Measurements from ENCODE around the gene LRRC40.
"Not testable (repeated sequence)": the region's sequence is repeated elsewhere in the genome, so short reads cannot be mapped to it uniquely, and the experiment has no call there.

Gene LRRC40

DNA sequence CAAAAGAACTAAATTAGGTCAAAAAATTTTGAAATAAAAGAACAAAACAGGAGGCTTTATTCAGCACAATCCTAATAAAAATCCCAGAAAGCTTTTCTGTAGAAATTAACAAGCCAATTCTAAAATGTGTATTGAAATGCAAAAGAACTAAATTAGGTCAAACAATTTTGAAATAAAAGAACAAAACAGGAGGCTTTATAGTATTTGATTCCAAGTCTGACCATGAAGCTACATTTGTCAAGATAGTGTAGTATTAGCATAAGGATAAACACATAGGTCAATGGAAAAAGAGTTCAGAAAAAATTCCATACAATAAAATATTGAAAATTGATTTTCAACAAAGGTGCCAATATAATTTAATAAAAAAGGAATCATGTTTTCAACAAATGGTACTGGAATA, 10.8 kb downstream of the LRRC40 start:
- H3K4me3 ChIP-seq (ENCODE audit: control insufficient read depth, low read depth, low read length): no peak overlapping the region
- no peak for DNase-seq (ENCODE audit: low read depth)
- TF ChIP-seq, protein P1, sequence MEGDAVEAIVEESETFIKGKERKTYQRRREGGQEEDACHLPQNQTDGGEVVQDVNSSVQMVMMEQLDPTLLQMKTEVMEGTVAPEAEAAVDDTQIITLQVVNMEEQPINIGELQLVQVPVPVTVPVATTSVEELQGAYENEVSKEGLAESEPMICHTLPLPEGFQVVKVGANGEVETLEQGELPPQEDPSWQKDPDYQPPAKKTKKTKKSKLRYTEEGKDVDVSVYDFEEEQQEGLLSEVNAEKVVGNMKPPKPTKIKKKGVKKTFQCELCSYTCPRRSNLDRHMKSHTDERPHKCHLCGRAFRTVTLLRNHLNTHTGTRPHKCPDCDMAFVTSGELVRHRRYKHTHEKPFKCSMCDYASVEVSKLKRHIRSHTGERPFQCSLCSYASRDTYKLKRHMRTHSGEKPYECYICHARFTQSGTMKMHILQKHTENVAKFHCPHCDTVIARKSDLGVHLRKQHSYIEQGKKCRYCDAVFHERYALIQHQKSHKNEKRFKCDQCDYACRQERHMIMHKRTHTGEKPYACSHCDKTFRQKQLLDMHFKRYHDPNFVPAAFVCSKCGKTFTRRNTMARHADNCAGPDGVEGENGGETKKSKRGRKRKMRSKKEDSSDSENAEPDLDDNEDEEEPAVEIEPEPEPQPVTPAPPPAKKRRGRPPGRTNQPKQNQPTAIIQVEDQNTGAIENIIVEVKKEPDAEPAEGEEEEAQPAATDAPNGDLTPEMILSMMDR (IDR thresholded peaks at IDR 0.05; ENCODE audit: control insufficient read depth, insufficient read depth, low read depth, low read length, missing control alignments): no peak

DNA sequence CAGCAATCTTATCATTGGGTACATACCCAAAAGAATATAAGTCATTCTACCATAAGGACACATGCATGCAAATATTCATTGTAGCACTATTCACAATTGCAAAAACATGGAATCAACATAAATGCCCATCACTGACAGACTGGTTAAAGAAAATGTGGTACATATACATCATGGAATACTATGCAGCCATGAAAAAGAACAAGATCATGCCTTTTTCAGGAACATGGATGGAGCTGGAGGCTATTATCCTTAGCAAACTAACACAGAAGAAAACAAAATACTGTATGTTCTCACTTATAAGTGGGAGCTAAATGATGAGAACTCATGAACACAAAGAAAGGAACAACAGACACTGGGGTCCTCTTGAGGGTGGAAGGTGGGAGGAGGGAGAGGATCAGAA, 12.9 kb downstream of the LRRC40 start:
- H3K4me3 ChIP-seq (ENCODE audit: control insufficient read depth, low read depth, low read length); DNase-seq (ENCODE audit: low read depth): not testable (repeated sequence)

- no peak overlapping the region for H3K4me3 ChIP-seq (ENCODE audit: control insufficient read depth, low read depth, low read length)
- DNase-seq (ENCODE audit: low read depth): no peak
- TF ChIP-seq, protein P1 (IDR thresholded peaks at IDR 0.05; ENCODE audit: control insufficient read depth, insufficient read depth, low read depth, low read length, missing control alignments): no peak
These were observed 15.2 kb downstream of the LRRC40 start for GRCh38 chr1:70190180-70190579.

DNA sequence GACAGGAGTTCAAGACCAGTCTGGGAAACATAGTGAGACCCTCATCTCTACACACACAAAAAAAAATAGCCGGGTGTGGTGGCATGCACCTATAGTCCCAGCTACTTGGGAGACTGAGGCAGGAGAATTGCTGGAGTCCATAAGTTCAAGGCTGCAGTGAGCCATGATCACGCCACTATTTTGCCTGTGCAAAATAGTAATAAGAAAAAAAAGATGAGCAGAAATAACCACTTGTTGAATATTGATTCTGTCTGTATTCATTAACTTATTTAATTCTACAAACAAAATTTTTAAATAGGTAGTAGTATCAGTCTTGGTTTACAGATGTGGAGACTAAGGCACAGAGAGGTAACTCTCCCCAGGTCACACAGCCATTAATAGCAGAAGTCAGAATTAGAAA, 16.9 kb downstream of the LRRC40 start:
- TF ChIP-seq, protein P1 (IDR thresholded peaks at IDR 0.05; ENCODE audit: control insufficient read depth, insufficient read depth, low read depth, low read length, missing control alignments): no peak
- DNase-seq (ENCODE audit: low read depth): no peak
- no peak overlapping the region for H3K4me3 ChIP-seq (ENCODE audit: control insufficient read depth, low read depth, low read length)

- H3K4me3 ChIP-seq (ENCODE audit: control insufficient read depth, low read depth, low read length); DNase-seq (ENCODE audit: low read depth): not testable (repeated sequence)
These were observed 20.2 kb downstream of the LRRC40 start for GRCh38 chr1:70185181-70185580.

DNA sequence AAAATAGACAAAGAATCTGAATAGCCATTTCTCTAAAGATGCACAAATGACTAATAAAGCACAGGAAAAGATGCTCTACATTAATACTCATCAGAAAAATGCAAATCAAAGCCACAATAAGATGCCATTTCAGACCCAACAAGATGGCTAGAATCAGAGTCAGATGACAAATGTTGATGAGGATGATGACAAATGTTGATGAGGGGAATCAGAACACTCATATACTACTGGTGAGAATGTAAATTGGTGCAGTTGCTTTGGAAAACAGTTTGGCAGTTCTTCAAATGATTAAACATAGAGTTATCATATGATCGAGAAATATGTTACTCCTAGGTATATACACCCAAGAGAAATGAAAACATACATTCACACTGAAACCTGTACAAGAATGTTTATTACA, 33.9 kb downstream of the LRRC40 start:
- TF ChIP-seq, protein P1 (IDR thresholded peaks at IDR 0.05; ENCODE audit: control insufficient read depth, insufficient read depth, low read depth, low read length, missing control alignments): no peak
- no peak overlapping the region for H3K4me3 ChIP-seq (ENCODE audit: control insufficient read depth, low read depth, low read length)
- no peak for DNase-seq (ENCODE audit: low read depth)

DNA sequence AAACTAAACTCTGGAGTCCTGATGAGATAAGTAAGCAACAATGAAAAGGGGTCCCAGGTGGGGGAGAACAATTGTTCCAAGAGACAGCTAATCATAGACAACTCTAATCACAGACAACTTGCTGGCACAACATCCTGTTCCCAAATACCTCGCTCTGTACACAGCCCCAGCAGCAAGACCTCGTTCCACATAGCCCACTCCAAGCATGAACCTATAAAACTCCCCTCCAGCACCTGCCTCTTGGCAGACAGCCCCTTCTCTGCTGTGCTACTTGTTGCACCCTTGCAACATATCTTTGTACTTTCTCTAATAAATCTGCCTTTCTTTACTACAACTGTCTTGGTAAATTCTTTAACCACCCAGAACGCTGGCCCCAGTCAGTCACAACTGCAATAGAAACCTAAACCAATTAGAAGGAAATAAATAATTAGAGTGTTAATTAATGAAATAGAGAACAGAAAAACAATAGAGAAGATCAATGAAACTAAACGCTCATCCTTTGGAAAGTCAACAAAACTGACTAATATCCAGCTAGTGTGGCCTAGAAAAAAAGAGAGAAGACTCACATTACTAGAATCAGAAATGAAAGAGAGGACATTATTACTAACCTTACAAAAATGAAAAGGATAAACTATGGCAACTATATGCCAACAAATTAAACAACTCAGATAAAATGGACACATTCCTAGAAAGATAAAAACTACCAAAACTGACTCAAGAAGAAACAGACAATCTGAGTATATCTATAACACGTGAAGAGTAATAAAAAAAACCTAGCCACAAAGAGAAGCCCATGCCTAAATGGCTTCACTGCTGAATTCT, 36.1 kb downstream of the LRRC40 start:
- TF ChIP-seq, protein P1 (IDR thresholded peaks at IDR 0.05; ENCODE audit: control insufficient read depth, insufficient read depth, low read depth, low read length, missing control alignments): no peak

DNA sequence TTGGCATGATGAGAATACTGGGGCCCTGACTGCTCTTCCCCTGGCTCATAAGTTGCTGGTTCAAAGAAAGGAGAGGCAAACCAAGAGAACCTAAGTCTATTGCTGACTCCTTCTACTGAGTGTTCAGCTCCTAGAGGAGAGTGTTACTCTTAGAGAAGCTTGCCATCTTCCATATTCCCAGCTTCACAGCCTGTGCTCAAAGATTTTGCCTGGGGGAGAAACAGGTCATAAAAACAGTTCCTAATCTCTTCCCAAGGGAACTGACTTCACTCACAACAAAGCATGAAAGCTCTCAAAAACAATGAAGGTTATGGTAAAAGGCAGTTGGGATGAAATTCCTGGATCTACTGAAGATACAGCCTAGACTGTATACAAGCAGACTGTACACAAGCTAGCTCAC, 37.1 kb downstream of the LRRC40 start:
- H3K4me3 ChIP-seq (ENCODE audit: control insufficient read depth, low read depth, low read length): no peak overlapping the region
- DNase-seq (ENCODE audit: low read depth): no peak
- TF ChIP-seq, protein P1 (IDR thresholded peaks at IDR 0.05; ENCODE audit: control insufficient read depth, insufficient read depth, low read depth, low read length, missing control alignments): no peak

More for the DNA sequence above, 36.1 kb downstream of the LRRC40 start:
- DNase-seq (ENCODE audit: low read depth): no peak
- H3K4me3 ChIP-seq (ENCODE audit: control insufficient read depth, low read depth, low read length): no peak overlapping the region

Data from AG09309 (cell line).